ENCODE results near the gene GTF2F2. TPM values are rescaled to one million over a fixed set of nuclear protein-coding genes. Genes with fewer than 3 reads are reported as not detected.

GTF2F2 gene
- total RNA-seq, 4 donors from 2014 or later, result 11.5 to 16.9 (median 13.3) TPM

GRCh38 chr13:45303026-45303425, 182.7 kb downstream of the GTF2F2 start:
- DNase-seq (no peak), ATAC-seq (no peak)
- intact Hi-C loops (cut with DNase I; ENCODE audit: low total_unique reads), result no loop called here
- in situ Hi-C loops (cut with MboI; ENCODE audit: low sequenced_read_pairs in 4 of 4), result loop anchor here in 3 of 4 donors (10.0 to 25.0 kb wide), 2 partner anchors 258 to 1391 kb away; no protein-coding TSS in a partner anchor
- H3K4me1 ChIP-seq, result peaks cover 0 to 5% of the 10 kb centered on the region in 2 donors
- H3K27me3 ChIP-seq, result peaks cover 0 to 12% (median 0%) of the 10 kb centered on the region in 3 donors
- H3K4me3 ChIP-seq, result no peak overlapping the region
- H3K9me3 ChIP-seq, result no peaks in the 10 kb centered on the region
- no peak overlapping the region for H3K27ac ChIP-seq
- no peaks in the 10 kb centered on the region for H3K36me3 ChIP-seq
- TF ChIP-seq CTCF (IDR thresholded peaks at IDR 0.05 in 4 of 5, conservative IDR thresholded peaks at IDR 0.05 in 1 of 5) (no peak), POLR2A (IDR thresholded peaks at IDR 0.05) (no peak)

- DNase-seq (no peak), ATAC-seq (no peak)
- in situ Hi-C loops (cut with MboI; ENCODE audit: low sequenced_read_pairs in 4 of 4) (loop anchor here in 3 of 4 donors (10.0 to 25.0 kb wide), 2 partner anchors 259 to 1392 kb away; no protein-coding TSS in a partner anchor), intact Hi-C loops (cut with DNase I; ENCODE audit: low total_unique reads) (no loop called here)
- Histone ChIP-seq H3K4me3 (no peak overlapping the region), H3K27me3 (peaks cover 0 to 12% (median 0%) of the 10 kb centered on the region in 3 donors), H3K27ac (no peak overlapping the region), H3K9me3 (no peaks in the 10 kb centered on the region), H3K4me1 (no peaks in the 10 kb centered on the region), H3K36me3 (no peaks in the 10 kb centered on the region)
- TF ChIP-seq CTCF (IDR thresholded peaks at IDR 0.05 in 4 of 5, conservative IDR thresholded peaks at IDR 0.05 in 1 of 5) (no peak), POLR2A (IDR thresholded peaks at IDR 0.05) (no peak)
These were observed 183.6 kb downstream of the GTF2F2 start for GRCh38 chr13:45303866-45304265.

- ATAC-seq, result no peak
- Histone ChIP-seq H3K4me1 (no peaks in the 10 kb centered on the region), H3K9me3 (no peaks in the 10 kb centered on the region), H3K27ac (no peak overlapping the region), H3K36me3 (no peaks in the 10 kb centered on the region), H3K27me3 (peaks cover 0 to 12% (median 0%) of the 10 kb centered on the region in 3 donors), H3K4me3 (no peak overlapping the region)
- in situ Hi-C loops (cut with MboI; ENCODE audit: low sequenced_read_pairs in 4 of 4) (loop anchor here in 3 of 4 donors (5.0 to 25.0 kb wide), 3 partner anchors 258 to 1393 kb away; no protein-coding TSS in a partner anchor), intact Hi-C loops (cut with DNase I; ENCODE audit: low total_unique reads) (loop anchor here (5.0 kb wide), 2 partner anchors 98 to 183 kb away; partner anchors contain the start of gene GTF2F2)
- TF ChIP-seq POLR2A (IDR thresholded peaks at IDR 0.05) (no peak), CTCF (IDR thresholded peaks at IDR 0.05 in 4 of 5, conservative IDR thresholded peaks at IDR 0.05 in 1 of 5) (no peak)
- no peak for DNase-seq
These were observed 184.8 kb downstream of the GTF2F2 start for GRCh38 chr13:45305079-45305478.

GRCh38 chr13:45306966-45307365, 186.7 kb downstream of the GTF2F2 start:
- ATAC-seq (no peak), DNase-seq (no peak)
- peaks cover 4 to 10% of the 10 kb centered on the region in 2 donors for H3K4me1 ChIP-seq
- TF ChIP-seq CTCF (IDR thresholded peaks at IDR 0.05 in 4 of 5, conservative IDR thresholded peaks at IDR 0.05 in 1 of 5) (no peak), POLR2A (IDR thresholded peaks at IDR 0.05) (no peak)
- H3K9me3 ChIP-seq, result no peaks in the 10 kb centered on the region
- H3K27ac ChIP-seq, result no peak overlapping the region
- H3K27me3 ChIP-seq, result peaks cover 0 to 8% (median 0%) of the 10 kb centered on the region in 3 donors
- in situ Hi-C loops (cut with MboI; ENCODE audit: low sequenced_read_pairs in 4 of 4) (loop anchor here in 3 of 4 donors (5.0 to 25.0 kb wide), 3 partner anchors 260 to 1395 kb away; no protein-coding TSS in a partner anchor), intact Hi-C loops (cut with DNase I; ENCODE audit: low total_unique reads) (loop anchor here (5.0 kb wide), 2 partner anchors 100 to 185 kb away; partner anchors contain the start of gene GTF2F2)
- no peak overlapping the region for H3K4me3 ChIP-seq
- H3K36me3 ChIP-seq, result no peaks in the 10 kb centered on the region
